PC-3 (cell line): Measurements from ENCODE around the gene TNNT1.

Source experiments
- CTCF ChIP-seq: fragments of 300-600 bp; sonication (generic); conservative IDR thresholded peaks from 2 replicates; pipeline ENCODE4 v1.5.1; 2017; ENCODE audit warnings: antibody characterized with exemption, low read depth, mild to moderate bottlenecking, low read length
- EZH2 ChIP-seq: fragments of 300-600 bp; sonication (generic); IDR thresholded peaks from one replicate; pipeline ENCODE4 v1.6.1; 2017; ENCODE audit warnings: antibody characterized with exemption, mild to moderate bottlenecking, low read length; ENCODE audit not compliant: unreplicated experiment
- EZH2phosphoT487 ChIP-seq: fragments of 300-600 bp; sonication (generic); IDR thresholded peaks from 2 replicates; pipeline ENCODE4 v1.6.1; 2018; ENCODE audit warnings: mild to moderate bottlenecking, antibody characterized with exemption, low read length, borderline replicate concordance

DNA sequence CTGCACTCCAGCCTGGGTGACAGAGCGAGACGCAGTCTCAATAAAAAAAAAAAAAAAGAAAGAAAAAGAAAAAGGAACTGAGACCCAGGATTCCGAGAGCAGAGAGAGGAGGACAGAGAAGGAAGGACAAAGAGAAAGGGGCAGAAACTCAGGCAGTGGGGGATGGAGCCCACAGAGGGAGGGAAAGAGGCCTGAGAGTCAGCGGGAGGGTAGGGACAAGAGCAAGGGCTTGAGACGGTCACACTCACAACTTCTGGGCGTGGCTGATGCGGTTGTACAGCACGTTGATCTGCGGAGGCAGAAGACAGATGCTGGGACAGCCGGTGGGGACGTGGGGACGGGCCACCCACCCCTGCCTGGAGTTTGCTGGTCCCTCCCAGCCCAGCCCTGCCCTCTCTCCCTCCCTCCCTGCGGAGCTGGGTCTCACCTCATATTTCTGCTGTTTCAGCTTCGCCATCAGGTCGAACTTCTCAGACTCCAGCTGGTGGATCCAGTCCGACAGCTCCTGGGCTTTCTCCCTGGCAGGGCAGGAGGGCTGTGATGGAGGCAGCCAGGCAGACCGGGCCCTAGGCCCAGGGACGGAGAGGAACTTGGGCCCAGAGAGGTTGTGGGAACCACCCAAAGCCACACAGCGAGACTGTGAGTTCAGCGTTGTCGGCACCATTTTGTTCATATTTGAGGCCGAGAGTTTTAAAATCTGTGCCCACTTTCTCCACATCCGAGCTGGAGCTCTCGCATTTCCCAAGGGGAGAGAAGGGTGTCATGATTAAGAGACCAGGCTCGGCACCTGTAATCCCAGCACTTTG is 15.2 kb downstream of the TNNT1 start:
- TF ChIP-seq EZH2phosphoT487 = no peak
- TF ChIP-seq CTCF = no peak
- TF ChIP-seq EZH2 = no peak
